ENCODE results near the gene GRM4. TPM values are rescaled to one million over a fixed set of nuclear protein-coding genes. Genes with fewer than 3 reads are reported as not detected.

Gene GRM4
- total RNA-seq, 4 donors from 2014 or later: not detected

DNA sequence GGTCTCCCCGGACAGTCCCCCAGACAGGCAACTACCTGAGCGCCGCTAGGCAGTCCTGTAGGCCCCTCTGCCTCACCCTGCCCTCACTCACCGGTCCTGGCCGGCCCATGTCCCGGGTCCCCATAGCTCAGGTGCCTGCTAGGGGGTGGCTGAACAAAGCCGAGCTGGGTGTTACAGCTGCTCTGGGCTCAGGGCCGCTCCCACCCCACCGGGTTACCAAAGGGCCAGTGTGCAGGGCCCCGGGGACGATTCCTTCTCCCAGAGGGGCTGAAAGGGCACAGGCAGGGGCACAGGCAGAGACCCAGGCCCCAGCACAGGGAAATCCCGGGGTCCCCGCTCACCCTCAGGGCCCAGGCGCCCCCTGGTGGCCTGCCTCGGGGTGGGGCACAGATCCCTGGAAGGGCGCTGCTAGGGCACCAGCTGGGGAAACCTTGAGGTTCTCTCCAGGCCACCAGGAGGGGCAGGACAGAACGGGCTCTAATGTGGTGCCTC lies 118.4 kb downstream of the GRM4 start:
- Histone ChIP-seq H3K9me3 (no peaks in the 10 kb centered on the region), H3K27ac (no peak overlapping the region), H3K4me3 (no peak overlapping the region), H3K27me3 (peaks cover 21% of the 10 kb centered on the region), H3K4me1 (no peaks in the 10 kb centered on the region), H3K36me3 (no peaks in the 10 kb centered on the region)
- WGBS: no CpG with 5 or more reads among the region's 17 CpGs
- no peak for TF ChIP-seq POLR2A (IDR thresholded peaks at IDR 0.05)
- TF ChIP-seq, protein P1, sequence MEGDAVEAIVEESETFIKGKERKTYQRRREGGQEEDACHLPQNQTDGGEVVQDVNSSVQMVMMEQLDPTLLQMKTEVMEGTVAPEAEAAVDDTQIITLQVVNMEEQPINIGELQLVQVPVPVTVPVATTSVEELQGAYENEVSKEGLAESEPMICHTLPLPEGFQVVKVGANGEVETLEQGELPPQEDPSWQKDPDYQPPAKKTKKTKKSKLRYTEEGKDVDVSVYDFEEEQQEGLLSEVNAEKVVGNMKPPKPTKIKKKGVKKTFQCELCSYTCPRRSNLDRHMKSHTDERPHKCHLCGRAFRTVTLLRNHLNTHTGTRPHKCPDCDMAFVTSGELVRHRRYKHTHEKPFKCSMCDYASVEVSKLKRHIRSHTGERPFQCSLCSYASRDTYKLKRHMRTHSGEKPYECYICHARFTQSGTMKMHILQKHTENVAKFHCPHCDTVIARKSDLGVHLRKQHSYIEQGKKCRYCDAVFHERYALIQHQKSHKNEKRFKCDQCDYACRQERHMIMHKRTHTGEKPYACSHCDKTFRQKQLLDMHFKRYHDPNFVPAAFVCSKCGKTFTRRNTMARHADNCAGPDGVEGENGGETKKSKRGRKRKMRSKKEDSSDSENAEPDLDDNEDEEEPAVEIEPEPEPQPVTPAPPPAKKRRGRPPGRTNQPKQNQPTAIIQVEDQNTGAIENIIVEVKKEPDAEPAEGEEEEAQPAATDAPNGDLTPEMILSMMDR (IDR thresholded peaks at IDR 0.05): peak; percentile 52 to 65
- DNase-seq (ENCODE audit: low spot score in 2 of 2): no peak

DNA sequence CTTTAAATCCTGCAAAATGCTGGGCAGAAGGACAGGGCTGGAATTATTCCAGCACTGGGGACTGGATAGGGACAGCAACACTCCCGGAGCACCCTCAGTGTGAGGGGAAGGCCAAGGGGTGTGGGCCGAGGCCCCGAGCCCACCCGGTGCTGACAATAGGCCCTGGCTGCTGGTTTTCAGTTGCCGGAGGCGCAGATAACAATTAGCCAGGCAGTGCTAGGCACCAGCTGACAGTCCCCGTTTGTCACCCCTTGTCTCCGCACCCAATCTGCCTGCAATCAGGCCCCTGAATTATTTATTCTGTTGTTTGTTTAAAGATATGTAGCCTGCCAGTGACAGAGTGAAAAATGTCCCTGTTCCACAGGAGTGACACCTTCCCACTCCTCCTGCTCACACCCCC lies 120.0 kb downstream of the GRM4 start:
- no peak for TF ChIP-seq POLR2A (IDR thresholded peaks at IDR 0.05)
- TF ChIP-seq, protein P1 (IDR thresholded peaks at IDR 0.05): no peak
- no peak for TF ChIP-seq EP300 (IDR thresholded peaks at IDR 0.05)
- TF ChIP-seq POLR2AphosphoS5 (IDR thresholded peaks at IDR 0.05): no peak
- no peak overlapping the region for H3K4me3 ChIP-seq
- H3K27ac ChIP-seq: no peak overlapping the region

DNA sequence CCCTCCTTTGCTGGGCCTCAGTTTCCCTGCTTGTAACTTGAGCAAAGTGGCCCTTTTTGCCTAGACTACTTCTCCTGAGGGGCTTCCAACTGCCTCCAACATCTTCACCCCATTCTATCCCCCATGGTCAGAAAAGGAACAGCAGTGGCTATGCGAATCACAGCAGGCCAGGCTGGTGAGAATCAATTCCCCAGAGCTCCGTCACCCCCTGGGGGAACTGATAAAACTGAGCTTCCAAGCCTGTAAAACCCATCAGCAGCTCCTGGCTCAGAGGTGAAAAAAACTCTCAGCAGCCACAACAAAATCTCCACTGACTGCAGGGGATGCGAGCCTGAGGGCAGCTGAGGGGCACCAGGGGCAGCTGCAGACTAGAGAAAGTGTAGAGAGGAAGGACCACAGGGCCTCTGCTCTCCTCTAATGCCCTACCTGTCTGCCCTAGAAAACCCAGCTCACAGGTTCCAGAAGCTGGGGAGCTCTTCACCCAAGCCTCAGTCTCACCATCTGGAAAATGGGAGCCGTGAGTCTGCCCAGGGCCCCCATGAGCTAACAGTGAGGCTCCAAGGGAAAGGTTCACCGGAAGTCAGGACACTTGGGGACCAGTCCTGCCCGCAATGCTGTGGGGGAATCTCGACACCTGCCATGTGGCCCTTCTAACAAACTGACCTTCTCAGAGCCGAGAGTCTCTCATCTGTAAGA lies 120.6 kb downstream of the GRM4 start:
- Histone ChIP-seq H3K4me1 (no peaks in the 10 kb centered on the region), H3K27me3 (peaks cover 23% of the 10 kb centered on the region), H3K9me3 (no peaks in the 10 kb centered on the region), H3K4me3 (no peak overlapping the region), H3K36me3 (no peaks in the 10 kb centered on the region), H3K27ac (no peak overlapping the region)
- no peak for DNase-seq (ENCODE audit: low spot score in 2 of 2)
- TF ChIP-seq EP300 (IDR thresholded peaks at IDR 0.05) (no peak), POLR2A (IDR thresholded peaks at IDR 0.05) (no peak), POLR2AphosphoS5 (IDR thresholded peaks at IDR 0.05) (no peak)
- TF ChIP-seq, protein P1 (IDR thresholded peaks at IDR 0.05): no peak
- whole genome bisulfite sequencing: 82% methylated on average over 5 of the region's 8 CpGs

More for the DNA sequence above, 120.0 kb downstream of the GRM4 start:
- no peaks in the 10 kb centered on the region for H3K36me3 ChIP-seq
- no peaks in the 10 kb centered on the region for H3K4me1 ChIP-seq
- peaks cover 23% of the 10 kb centered on the region for H3K27me3 ChIP-seq
- DNase-seq (ENCODE audit: low spot score in 2 of 2): no peak
- H3K9me3 ChIP-seq: no peaks in the 10 kb centered on the region
- WGBS: 76% methylated on average over 8 of the region's 8 CpGs

DNA sequence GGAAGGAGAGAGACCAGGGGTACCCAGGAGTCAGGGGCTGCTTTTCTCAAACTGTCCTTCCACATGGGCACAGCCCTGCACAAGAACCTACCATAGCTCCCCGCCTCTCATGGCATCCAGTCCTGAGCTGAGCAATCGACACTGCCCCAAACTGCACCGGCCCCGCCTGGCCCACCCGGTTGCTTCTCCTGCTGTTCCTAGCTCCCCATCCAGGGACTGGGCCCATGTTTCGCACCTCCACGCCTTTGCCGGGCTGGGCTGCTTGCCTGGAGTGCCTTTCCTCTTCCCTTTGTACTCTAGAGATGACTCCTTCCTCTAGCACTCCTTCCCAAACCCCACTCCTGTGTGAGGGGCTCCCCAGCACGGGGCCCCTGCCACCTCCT lies 123.0 kb downstream of the GRM4 start:
- 80% methylated on average over 9 of the region's 9 CpGs for WGBS
- no peak for DNase-seq (ENCODE audit: low spot score in 2 of 2)
- H3K36me3 ChIP-seq: no peaks in the 10 kb centered on the region
- H3K27ac ChIP-seq: no peak overlapping the region
- peaks cover 21% of the 10 kb centered on the region for H3K27me3 ChIP-seq
- H3K4me3 ChIP-seq: no peak overlapping the region
- no peaks in the 10 kb centered on the region for H3K9me3 ChIP-seq
- no peaks in the 10 kb centered on the region for H3K4me1 ChIP-seq
- TF ChIP-seq, protein P1 (IDR thresholded peaks at IDR 0.05): no peak
- TF ChIP-seq POLR2A (IDR thresholded peaks at IDR 0.05): no peak
- no peak for TF ChIP-seq EP300 (IDR thresholded peaks at IDR 0.05)
- no peak for TF ChIP-seq POLR2AphosphoS5 (IDR thresholded peaks at IDR 0.05)

DNA sequence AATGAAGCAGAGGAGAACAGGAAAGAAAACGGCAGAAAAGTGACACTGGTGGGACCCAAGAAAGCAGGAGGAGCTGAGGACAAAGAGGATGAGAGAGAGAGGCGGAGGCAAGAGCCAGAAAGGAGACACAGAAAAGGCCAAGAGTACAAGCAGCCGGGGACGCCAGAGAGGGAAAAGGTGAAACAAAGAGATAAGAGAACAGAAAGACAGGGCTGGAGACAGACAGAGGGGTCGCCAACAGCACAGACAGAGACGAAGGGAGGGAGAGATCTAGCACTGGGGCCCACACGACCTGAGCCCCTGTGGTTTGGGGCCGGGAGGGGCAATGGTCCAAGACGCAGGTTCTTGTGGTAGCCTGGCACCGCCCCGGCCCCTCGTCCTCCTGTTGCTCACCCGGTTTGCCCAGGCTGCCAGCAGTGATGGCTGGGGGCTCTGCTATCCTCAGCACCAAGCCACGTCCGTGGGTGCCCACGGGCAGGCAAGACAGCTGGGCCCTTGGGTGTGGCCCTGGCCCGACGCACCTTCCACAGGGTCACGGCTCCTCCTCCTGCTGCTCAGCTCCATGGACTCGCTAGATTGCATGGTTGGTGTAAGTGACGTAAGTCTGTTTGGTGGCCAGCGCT lies 123.5 kb downstream of the GRM4 start:
- Histone ChIP-seq H3K27me3 (peaks cover 16% of the 10 kb centered on the region), H3K4me3 (no peak overlapping the region), H3K4me1 (no peaks in the 10 kb centered on the region), H3K9me3 (no peaks in the 10 kb centered on the region), H3K36me3 (no peaks in the 10 kb centered on the region), H3K27ac (no peak overlapping the region)
- TF ChIP-seq POLR2AphosphoS5 (IDR thresholded peaks at IDR 0.05) (no peak), EP300 (IDR thresholded peaks at IDR 0.05) (no peak)
- DNase-seq (ENCODE audit: low spot score in 2 of 2): no peak
- WGBS: 67% methylated on average over 11 of the region's 22 CpGs
